ENCODE data around the gene MRPS25. TPM values are rescaled to one million over a fixed set of nuclear protein-coding genes. Genes with fewer than 3 reads are reported as not detected.

MRPS25 gene
- total and polyA plus RNA-seq, 2 donors (not counting 3 experiments of a cell fraction or from before 2014, with no cell fraction given): 32.5 to 68.7 TPM

GRCh38 chr3:15071699-15072098 is 6.6 kb upstream of the MRPS25 start:
- ChIA-PET POLR2A (no interaction called here), CTCF (interaction anchor here (1.2 to 1.4 kb wide), 3 partner anchors 13 to 146 kb away, joined by 3 to 5 read pairs (median 3); no protein-coding TSS in a partner anchor)
- no peak overlapping the region for H3K4me2 ChIP-seq (ENCODE audit: insufficient read depth, low read length)
- H3K36me3 ChIP-seq (ENCODE audit: control insufficient read depth in 2 of 2, extremely low read depth in 1 of 2, insufficient read depth in 2 of 2, low read length in 2 of 2): peaks cover 17 to 20% of the 10 kb centered on the region in 2 experiments
- H3K9me3 ChIP-seq (replicated peaks; ENCODE audit: control insufficient read depth, insufficient read depth, low read length): no peaks in the 10 kb centered on the region
- H3K79me2 ChIP-seq (ENCODE audit: control insufficient read depth, insufficient read depth, low read length): no peaks in the 10 kb centered on the region
- H3K9ac ChIP-seq (replicated peaks; ENCODE audit: extremely low read depth, insufficient read depth, low read length): no peak overlapping the region
- TF ChIP-seq FOS (IDR thresholded peaks at IDR 0.05; ENCODE audit: borderline replicate concordance, insufficient read depth, low read length) (no peak), GATA2 (IDR thresholded peaks at IDR 0.05; ENCODE audit: insufficient read depth, insufficient read length, low read depth, low read length) (no peak), JUN (IDR thresholded peaks at IDR 0.05; ENCODE audit: borderline replicate concordance, insufficient read depth, insufficient read length, low read depth) (no peak)
- TF ChIP-seq, protein P1, sequence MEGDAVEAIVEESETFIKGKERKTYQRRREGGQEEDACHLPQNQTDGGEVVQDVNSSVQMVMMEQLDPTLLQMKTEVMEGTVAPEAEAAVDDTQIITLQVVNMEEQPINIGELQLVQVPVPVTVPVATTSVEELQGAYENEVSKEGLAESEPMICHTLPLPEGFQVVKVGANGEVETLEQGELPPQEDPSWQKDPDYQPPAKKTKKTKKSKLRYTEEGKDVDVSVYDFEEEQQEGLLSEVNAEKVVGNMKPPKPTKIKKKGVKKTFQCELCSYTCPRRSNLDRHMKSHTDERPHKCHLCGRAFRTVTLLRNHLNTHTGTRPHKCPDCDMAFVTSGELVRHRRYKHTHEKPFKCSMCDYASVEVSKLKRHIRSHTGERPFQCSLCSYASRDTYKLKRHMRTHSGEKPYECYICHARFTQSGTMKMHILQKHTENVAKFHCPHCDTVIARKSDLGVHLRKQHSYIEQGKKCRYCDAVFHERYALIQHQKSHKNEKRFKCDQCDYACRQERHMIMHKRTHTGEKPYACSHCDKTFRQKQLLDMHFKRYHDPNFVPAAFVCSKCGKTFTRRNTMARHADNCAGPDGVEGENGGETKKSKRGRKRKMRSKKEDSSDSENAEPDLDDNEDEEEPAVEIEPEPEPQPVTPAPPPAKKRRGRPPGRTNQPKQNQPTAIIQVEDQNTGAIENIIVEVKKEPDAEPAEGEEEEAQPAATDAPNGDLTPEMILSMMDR (IDR thresholded peaks at IDR 0.05; ENCODE audit: extremely low read depth in 1 of 2, insufficient read depth in 1 of 2, low read depth in 1 of 2, low read length in 2 of 2): no peak
- FAIRE-seq (no peak), DNase-seq (ENCODE audit: low read depth, low spot score) (no peak)
- H4K20me1 ChIP-seq (replicated peaks; ENCODE audit: control insufficient read depth, extremely low read depth, insufficient read depth, low read length): no peaks in the 10 kb centered on the region
- H3K9me1 ChIP-seq (replicated peaks; ENCODE audit: control insufficient read depth, extremely low read depth, insufficient read depth, low read length): no peaks in the 10 kb centered on the region
- no peak overlapping the region for H2AFZ ChIP-seq (ENCODE audit: low read depth, low read length)
- H3K4me1 ChIP-seq (ENCODE audit: control insufficient read depth, extremely low read depth, insufficient read depth, low read length): no peaks in the 10 kb centered on the region
- no TSS peak for BruUV-seq (replicated peaks)
- dilution Hi-C loops (cut with MboI; ENCODE audit: extremely low pct_ligation_motif_present, low sequenced_read_pairs): no loop called here
- H3K4me3 ChIP-seq (replicated peaks in 1 of 3; ENCODE audit: insufficient read depth in 1 of 3, low read depth in 1 of 3, low read length in 3 of 3): no peak overlapping the region
- no peaks in the 10 kb centered on the region for H3K27me3 ChIP-seq (ENCODE audit: control insufficient read depth in 2 of 2, insufficient read depth in 2 of 2, low read length in 2 of 2)
- no peak overlapping the region for H3K27ac ChIP-seq (ENCODE audit: insufficient read depth, low read depth, low read length)
- intact Hi-C loops (cut with micrococcal nuclease): no loop called here

GRCh38 chr3:15069441-15069840 is 4.3 kb upstream of the MRPS25 start:
- FAIRE-seq: no peak
- Histone ChIP-seq H3K4me1 (ENCODE audit: control insufficient read depth, extremely low read depth, insufficient read depth, low read length) (no peaks in the 10 kb centered on the region), H3K27ac (ENCODE audit: insufficient read depth, low read depth, low read length) (no peak overlapping the region), H3K4me3 (replicated peaks in 1 of 3; ENCODE audit: insufficient read depth in 1 of 3, low read depth in 1 of 3, low read length in 3 of 3) (no peak overlapping the region), H3K9ac (replicated peaks; ENCODE audit: extremely low read depth, insufficient read depth, low read length) (no peak overlapping the region), H3K36me3 (ENCODE audit: control insufficient read depth in 2 of 2, extremely low read depth in 1 of 2, insufficient read depth in 2 of 2, low read length in 2 of 2) (peaks cover 6 to 9% of the 10 kb centered on the region in 2 experiments), H3K9me3 (replicated peaks; ENCODE audit: control insufficient read depth, insufficient read depth, low read length) (no peaks in the 10 kb centered on the region), H3K4me2 (ENCODE audit: insufficient read depth, low read length) (no peak overlapping the region), H3K79me2 (ENCODE audit: control insufficient read depth, insufficient read depth, low read length) (peaks cover 4% of the 10 kb centered on the region), H4K20me1 (replicated peaks; ENCODE audit: control insufficient read depth, extremely low read depth, insufficient read depth, low read length) (no peaks in the 10 kb centered on the region), H3K27me3 (ENCODE audit: control insufficient read depth in 2 of 2, insufficient read depth in 2 of 2, low read length in 2 of 2) (no peaks in the 10 kb centered on the region), H2AFZ (ENCODE audit: low read depth, low read length) (no peak overlapping the region), H3K9me1 (replicated peaks; ENCODE audit: control insufficient read depth, extremely low read depth, insufficient read depth, low read length) (no peaks in the 10 kb centered on the region)
- BruUV-seq (replicated peaks): no TSS peak
- POLR2A ChIA-PET: no interaction called here
- CTCF ChIA-PET: no interaction called here
- TF ChIP-seq, protein P1 (IDR thresholded peaks at IDR 0.05; ENCODE audit: extremely low read depth in 1 of 2, insufficient read depth in 1 of 2, low read depth in 1 of 2, low read length in 2 of 2): no peak
- TF ChIP-seq JUN (IDR thresholded peaks at IDR 0.05; ENCODE audit: borderline replicate concordance, insufficient read depth, insufficient read length, low read depth): no peak
- no peak for TF ChIP-seq POLR2AphosphoS5 (IDR thresholded peaks at IDR 0.05; ENCODE audit: insufficient read depth, low read depth, low read length)
- TF ChIP-seq FOS (IDR thresholded peaks at IDR 0.05; ENCODE audit: borderline replicate concordance, insufficient read depth, low read length): no peak
- no peak for TF ChIP-seq MYC (IDR thresholded peaks at IDR 0.05; ENCODE audit: low read depth, low read length)
- TF ChIP-seq, protein P2, sequence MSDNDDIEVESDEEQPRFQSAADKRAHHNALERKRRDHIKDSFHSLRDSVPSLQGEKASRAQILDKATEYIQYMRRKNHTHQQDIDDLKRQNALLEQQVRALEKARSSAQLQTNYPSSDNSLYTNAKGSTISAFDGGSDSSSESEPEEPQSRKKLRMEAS (IDR thresholded peaks at IDR 0.05; ENCODE audit: insufficient read depth, insufficient read length): no peak
- no peak for TF ChIP-seq POLR2A (IDR thresholded peaks at IDR 0.05; ENCODE audit: low read depth, low read length)
- no peak for TF ChIP-seq EZH2 (IDR thresholded peaks at IDR 0.05; ENCODE audit: borderline replicate concordance, low read depth, low read length, severe bottlenecking)
- no peak for TF ChIP-seq GATA2 (IDR thresholded peaks at IDR 0.05; ENCODE audit: insufficient read depth, insufficient read length, low read depth, low read length)
- DNase-seq (ENCODE audit: low read depth, low spot score): no peak
- intact Hi-C loops (cut with micrococcal nuclease) (no loop called here), dilution Hi-C loops (cut with MboI; ENCODE audit: extremely low pct_ligation_motif_present, low sequenced_read_pairs) (no loop called here)

Measured in endothelial cell of umbilical vein (primary cell).